ENCODE measurements around the gene NKAIN4. TPM values are rescaled to one million over a fixed set of nuclear protein-coding genes. Genes with fewer than 3 reads are reported as not detected.

Gene NKAIN4
- total RNA-seq, 1 donor from 2014 or later: 44.0 TPM

- no peak for TF ChIP-seq CTCF (conservative IDR thresholded peaks at IDR 0.05)
- peaks cover 25% of the 10 kb centered on the region for H3K4me1 Mint-ChIP-seq
- H3K4me3 Mint-ChIP-seq: no peak overlapping the region
- H3K36me3 Mint-ChIP-seq (ENCODE audit: low read depth): no peaks in the 10 kb centered on the region
- H3K9me3 Mint-ChIP-seq: no peaks in the 10 kb centered on the region
- no peak for DNase-seq (ENCODE audit: low read depth, low spot score)
- H3K27me3 Mint-ChIP-seq (ENCODE audit: low read depth): peaks cover 4% of the 10 kb centered on the region
- H3K27ac Mint-ChIP-seq (ENCODE audit: unreplicated experiment): no peak overlapping the region
These were observed 37.5 kb upstream of the NKAIN4 start for GRCh38 chr20:63291811-63292210.

- peaks cover 17% of the 10 kb centered on the region for H3K4me1 Mint-ChIP-seq
- no peaks in the 10 kb centered on the region for H3K9me3 Mint-ChIP-seq
- H3K36me3 Mint-ChIP-seq (ENCODE audit: low read depth): no peaks in the 10 kb centered on the region
- peak overlapping the region; percentile 49 for H3K4me3 Mint-ChIP-seq
- DNase-seq (ENCODE audit: low read depth, low spot score): peak; percentile 74
- peaks cover 4% of the 10 kb centered on the region for H3K27me3 Mint-ChIP-seq (ENCODE audit: low read depth)
- H3K27ac Mint-ChIP-seq (ENCODE audit: unreplicated experiment): no peak overlapping the region
- peak; percentile 72 for TF ChIP-seq CTCF (conservative IDR thresholded peaks at IDR 0.05)
These were observed 36.6 kb upstream of the NKAIN4 start for GRCh38 chr20:63290677-63291472.

- TF ChIP-seq CTCF (conservative IDR thresholded peaks at IDR 0.05): no peak
- peaks cover 11% of the 10 kb centered on the region for H3K4me1 Mint-ChIP-seq
- no peaks in the 10 kb centered on the region for H3K36me3 Mint-ChIP-seq (ENCODE audit: low read depth)
- H3K4me3 Mint-ChIP-seq: peak overlapping the region; percentile 49
- DNase-seq (ENCODE audit: low read depth, low spot score): no peak
- peaks cover 1% of the 10 kb centered on the region for H3K27me3 Mint-ChIP-seq (ENCODE audit: low read depth)
- no peak overlapping the region for H3K27ac Mint-ChIP-seq (ENCODE audit: unreplicated experiment)
- H3K9me3 Mint-ChIP-seq: no peaks in the 10 kb centered on the region
These were observed 35.9 kb upstream of the NKAIN4 start for GRCh38 chr20:63290136-63290676.

GRCh38 chr20:63289311-63290135 is 35.3 kb upstream of the NKAIN4 start:
- Mint-ChIP-seq H3K36me3 (ENCODE audit: low read depth) (no peaks in the 10 kb centered on the region), H3K4me1 (peaks cover 4% of the 10 kb centered on the region), H3K27me3 (ENCODE audit: low read depth) (no peaks in the 10 kb centered on the region), H3K4me3 (no peak overlapping the region), H3K27ac (ENCODE audit: unreplicated experiment) (no peak overlapping the region), H3K9me3 (no peaks in the 10 kb centered on the region)
- no peak for DNase-seq (ENCODE audit: low read depth, low spot score)
- no peak for TF ChIP-seq CTCF (conservative IDR thresholded peaks at IDR 0.05)

- Mint-ChIP-seq H3K9me3 (no peaks in the 10 kb centered on the region), H3K36me3 (ENCODE audit: low read depth) (no peaks in the 10 kb centered on the region), H3K4me3 (no peak overlapping the region), H3K4me1 (peaks cover 4% of the 10 kb centered on the region), H3K27ac (ENCODE audit: unreplicated experiment) (no peak overlapping the region), H3K27me3 (ENCODE audit: low read depth) (no peaks in the 10 kb centered on the region)
- no peak for DNase-seq (ENCODE audit: low read depth, low spot score)
- TF ChIP-seq CTCF (conservative IDR thresholded peaks at IDR 0.05): no peak
These were observed 34.5 kb upstream of the NKAIN4 start for GRCh38 chr20:63288581-63289251.

All from neural crest cell (in vitro differentiated cells).